Gastrocnemius medialis (tissue), 4 donors: ENCODE data around the gene AQP5.

Experiments
- CTCF ChIP-seq, 5 experiments: fragments of 450-650 bp in 3 of 5; fragments of 200-600 bp in 2 of 5; sonication (generic) in 2 of 5; IDR thresholded peaks in 4 of 5; conservative IDR thresholded peaks in 1 of 5; 1 replicate in 4 of 5; 2 replicates in 1 of 5; pipeline ENCODE4 v1.5.1; 2016 to 2019; ENCODE audit warnings: antibody characterized with exemption in 5 of 5, mild to moderate bottlenecking in 3 of 5, moderate library complexity in 3 of 5
- POLR2A ChIP-seq, 2 donors: fragments of 450-650 bp; IDR thresholded peaks; one replicate each; pipeline ENCODE4 v1.6.1; 2017; ENCODE audit warnings: antibody characterized with exemption in 2 of 2, mild to moderate bottlenecking in 2 of 2, moderate library complexity in 2 of 2

GRCh38 chr12:49939307-49939706 lies 22.4 kb upstream of the AQP5 start:
- TF ChIP-seq CTCF (IDR thresholded peaks at IDR 0.05 in 4 of 5, conservative IDR thresholded peaks at IDR 0.05 in 1 of 5) (no peak), POLR2A (IDR thresholded peaks at IDR 0.05) (no peak)
